ENCODE results near the gene LOXL4.

LOXL4 gene

DNA sequence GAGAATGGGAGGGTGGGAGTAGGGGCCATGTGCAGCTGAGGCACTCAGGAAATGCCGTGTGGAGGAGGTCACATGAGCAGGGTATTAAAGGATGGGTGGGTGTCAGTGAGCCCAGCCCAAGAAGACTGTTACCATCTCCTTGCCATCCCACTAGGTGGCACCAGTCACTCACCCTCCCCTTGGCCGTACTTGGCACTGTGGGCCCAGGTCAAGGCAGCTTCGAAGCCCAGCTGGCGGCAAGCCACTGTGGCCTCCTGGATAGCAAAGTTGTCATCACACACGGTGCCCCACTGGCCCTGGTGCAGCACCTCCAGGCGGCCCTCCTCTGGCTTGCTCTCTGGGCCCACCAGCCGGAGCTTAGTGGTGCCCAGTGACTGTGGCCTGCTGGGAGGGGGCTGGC is 5.4 kb downstream of the LOXL4 start:
- no peak for DNase-seq

DNA sequence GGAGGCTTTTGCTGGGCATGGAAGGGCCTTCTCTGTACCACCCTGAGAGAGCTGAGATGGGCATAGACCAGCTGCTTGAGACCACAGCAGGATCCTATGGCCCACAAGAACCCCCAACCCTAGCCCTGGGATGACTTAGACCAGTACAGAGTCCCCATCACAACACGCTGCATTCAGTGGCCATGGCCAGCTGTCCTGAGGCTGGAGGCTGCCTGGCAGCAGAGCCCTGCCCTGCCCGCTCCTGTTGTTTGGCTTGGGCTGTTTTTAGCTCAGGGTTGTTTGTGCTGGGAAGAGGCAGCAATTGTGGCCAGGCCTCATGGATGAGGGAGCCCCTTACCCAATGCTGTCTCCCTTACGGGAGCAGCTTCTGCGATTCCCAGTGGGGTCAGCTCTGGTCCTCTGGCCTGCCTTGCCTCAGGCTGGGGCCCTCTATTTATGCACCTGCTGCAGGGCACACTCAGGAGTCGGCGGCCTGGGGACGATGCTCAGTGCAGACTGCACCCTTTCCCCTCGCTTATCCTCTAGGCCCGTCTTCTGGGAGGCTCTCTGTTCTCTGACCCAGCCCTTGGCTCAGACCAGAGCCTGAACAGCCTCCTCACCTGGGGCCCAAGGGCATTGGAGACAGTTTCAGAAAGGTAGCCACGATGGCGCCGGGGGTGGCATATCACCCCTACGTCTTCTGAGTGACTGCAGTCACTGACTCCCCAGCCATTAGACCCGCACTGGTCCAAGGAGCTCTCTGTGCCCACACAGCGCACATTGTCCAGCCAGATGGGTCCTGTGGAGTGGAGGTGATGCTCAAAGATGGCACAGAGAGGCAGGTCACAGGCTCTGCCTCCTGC is 6.3 kb downstream of the LOXL4 start:
- no peak for DNase-seq

DNA sequence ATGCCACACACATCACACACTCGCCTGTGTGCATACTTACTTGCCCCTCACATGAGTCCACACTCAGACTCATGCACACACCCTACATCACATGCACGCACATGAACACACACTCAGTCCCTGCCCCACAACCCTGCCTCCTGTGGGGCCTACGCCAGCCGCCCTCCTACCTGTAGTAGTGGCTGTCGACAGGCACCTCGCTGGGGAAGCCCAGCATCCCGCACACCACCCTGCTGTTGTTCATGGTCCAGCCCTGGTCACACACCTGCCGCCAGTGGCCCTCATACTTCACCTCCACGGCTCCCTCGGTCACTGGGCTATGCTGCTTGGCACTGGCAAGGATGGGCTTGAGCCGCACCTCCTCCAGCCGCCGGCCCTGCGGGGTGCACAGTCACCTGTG is 7.2 kb downstream of the LOXL4 start:
- no peak for DNase-seq

DNA sequence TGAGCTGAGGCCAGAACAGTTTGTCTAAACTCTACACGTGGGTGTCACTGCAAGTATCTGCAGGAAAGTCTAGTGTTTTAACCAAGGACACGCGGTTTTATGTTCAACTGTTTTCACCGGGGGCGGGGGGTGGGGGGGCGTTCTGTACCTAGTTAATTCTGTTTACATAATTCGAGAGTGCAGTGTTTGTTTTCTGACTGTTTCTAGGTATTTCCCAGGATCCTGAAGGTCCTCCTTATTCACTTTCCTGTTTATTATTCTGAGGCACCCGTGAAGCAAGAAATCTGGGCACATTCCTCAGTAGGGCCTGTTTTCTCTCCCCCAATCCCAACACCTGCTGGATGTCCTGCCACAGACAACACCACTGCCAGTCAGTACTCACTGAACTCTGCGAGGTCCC is 7.6 kb downstream of the LOXL4 start:
- no peak for DNase-seq

DNA sequence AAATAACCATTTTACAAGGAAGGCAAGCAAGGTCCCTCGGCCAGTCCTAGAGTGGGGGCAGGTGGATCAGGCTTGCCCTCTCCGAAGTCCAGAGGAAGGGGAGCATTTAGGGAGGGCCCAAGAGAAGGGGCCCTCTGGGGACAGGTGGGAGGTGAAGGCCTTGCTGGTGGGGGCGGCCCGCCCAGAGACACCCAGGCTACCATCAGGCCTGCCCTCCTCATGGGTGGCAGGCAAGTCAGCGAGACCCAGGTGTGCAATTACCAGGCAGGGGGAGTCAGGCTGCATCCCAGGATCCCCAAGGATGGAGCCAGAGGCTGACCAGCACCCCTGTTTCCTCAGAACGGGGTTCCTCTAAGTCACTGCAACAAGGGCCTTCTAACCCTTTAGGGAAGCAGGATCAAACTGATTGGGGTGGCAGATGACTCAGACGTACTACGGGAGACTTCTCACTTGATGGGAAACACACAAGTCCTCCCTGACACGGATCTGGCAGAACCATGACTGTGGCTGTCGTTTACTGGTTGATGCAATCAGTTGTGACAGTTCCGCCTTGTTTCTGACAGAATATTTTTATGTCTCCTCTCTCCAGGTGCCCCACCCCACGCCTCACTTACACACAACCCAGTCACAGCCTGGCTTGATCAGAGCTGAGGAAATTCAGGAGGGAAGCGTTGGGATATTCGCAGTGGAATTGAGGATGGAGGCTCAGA is 8.2 kb downstream of the LOXL4 start:
- DNase-seq: no peak

DNA sequence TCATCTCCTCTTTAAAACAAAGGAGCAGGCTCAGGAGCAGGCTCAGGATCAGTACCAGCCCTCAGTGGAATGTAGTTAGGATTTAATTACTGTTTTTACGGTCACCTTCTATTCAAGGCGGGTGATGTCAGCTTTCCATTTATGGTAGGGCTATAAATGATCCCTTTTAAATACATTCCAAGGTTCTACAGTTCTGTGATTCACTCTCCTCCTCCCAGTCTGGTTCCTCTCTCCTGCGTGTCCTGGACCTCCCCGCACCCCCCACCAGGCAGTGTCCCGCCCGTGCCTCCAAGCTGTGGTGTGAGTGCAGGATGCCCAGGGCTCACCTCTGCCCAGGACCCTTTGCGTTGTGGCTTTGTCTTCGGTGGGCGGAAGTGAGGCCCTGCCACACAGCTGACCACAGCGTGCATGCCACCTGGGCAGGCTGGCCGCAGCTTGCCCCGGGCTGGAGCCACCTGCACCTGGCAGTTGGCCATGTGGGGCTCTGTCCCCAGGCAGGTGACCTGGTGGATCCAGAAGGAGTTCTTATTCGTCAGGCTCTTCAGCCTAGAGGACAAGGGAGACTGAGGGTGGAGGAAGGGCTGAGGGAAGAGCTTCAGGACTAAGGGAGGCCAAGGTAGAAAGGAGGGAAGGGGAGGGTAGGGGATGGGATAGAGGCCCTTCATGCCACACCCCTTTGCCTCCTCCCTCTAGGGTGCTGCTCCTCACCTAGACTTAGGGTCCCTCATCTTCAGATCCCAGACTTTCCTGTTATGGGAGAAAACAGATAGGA is 9.1 kb downstream of the LOXL4 start:
- no peak for DNase-seq

DNA sequence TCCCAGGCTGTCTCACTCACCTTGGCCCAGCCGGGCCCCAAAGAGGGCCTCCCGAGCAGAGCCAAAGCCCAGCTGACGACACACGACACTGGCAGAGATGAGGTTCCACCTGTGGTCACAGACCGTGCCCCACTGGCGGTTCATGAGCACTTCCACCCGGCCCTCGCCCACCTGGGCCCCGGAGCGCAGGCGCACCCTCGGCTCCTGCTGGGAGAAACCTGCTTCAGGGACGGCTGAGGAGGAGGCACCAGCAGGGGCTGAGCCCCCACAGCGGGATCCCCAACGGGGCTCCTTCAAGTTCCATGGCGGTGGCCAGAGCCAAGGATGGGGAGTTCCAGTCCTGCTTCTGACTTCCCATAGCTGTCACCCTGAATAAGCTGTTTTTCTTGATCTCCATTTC is 10.0 kb downstream of the LOXL4 start:
- no peak for DNase-seq

DNA sequence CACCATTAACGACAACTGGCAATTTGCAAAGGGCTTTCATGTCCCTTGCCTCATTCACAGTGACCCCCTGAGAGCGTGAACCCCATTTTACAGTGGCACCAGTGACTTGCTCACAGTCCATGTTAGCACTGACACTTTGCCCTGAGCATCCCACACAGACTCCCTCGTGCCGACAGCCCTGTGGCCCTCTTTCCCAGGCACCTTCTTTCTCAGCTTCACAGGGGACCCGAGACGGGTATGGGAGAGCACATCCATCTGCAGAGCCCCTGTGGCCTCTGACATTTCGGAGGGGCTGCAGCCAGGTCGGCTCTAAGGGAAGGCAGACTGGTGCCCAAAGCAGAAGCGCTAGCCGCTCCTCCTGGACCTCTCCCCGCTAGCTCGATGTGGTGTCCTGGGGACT is 10.8 kb downstream of the LOXL4 start:
- no peak for DNase-seq

DNA sequence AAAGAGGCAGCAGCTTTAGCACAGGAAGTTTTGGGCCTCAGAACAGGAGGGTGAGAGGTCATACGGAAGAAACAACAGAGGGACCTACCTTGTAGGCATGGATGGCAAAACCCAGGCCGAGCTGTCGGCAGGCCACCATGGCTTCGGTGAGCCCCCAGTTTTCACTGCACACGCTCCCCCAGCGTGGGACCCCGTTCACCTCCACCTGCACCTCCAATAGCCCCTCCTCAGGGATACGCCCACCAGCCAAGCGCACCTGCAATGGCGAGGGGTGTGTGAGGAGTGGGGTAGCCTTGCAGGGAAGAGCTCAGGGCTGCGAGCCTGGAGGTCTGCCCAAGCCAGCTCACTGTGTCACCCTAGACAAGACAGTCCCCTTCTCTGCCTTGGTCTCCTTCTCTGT is 11.3 kb downstream of the LOXL4 start:
- DNase-seq: no peak

DNA sequence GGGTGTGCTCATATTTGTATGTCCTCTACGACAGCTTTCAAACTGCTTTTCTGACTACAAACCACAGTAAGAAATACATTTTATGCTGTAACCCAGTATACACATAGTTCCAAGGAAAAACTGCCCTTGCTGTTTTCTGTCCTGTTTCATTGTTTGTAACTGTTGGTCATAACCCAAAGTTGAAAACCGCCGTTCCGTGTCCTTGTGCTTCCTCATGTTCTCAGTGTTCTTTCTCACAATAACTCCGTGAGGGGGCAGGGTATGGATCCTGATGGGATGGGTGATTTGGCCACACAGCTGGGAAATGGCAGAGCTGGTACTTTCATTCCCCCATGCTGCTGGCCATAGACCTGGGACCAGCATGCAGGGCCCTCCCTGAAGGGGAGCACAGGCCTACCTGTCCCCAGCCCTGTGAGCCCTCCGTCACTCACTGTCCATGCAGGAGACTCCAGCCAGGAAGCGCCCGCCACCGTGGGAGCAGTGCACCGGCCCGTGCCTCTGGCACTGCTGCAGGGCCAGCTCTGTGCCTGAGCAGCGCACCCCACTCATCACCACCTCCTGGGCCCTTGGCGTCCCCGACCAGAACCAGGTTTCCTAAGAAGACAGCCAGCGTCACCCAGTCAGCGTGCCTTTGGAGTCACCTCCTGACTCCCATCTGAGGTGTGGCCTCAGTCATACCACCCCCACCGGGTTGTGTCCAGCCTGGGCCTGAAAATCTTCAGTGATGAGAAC is 12.7 kb downstream of the LOXL4 start:
- DNase-seq: no peak

DNA sequence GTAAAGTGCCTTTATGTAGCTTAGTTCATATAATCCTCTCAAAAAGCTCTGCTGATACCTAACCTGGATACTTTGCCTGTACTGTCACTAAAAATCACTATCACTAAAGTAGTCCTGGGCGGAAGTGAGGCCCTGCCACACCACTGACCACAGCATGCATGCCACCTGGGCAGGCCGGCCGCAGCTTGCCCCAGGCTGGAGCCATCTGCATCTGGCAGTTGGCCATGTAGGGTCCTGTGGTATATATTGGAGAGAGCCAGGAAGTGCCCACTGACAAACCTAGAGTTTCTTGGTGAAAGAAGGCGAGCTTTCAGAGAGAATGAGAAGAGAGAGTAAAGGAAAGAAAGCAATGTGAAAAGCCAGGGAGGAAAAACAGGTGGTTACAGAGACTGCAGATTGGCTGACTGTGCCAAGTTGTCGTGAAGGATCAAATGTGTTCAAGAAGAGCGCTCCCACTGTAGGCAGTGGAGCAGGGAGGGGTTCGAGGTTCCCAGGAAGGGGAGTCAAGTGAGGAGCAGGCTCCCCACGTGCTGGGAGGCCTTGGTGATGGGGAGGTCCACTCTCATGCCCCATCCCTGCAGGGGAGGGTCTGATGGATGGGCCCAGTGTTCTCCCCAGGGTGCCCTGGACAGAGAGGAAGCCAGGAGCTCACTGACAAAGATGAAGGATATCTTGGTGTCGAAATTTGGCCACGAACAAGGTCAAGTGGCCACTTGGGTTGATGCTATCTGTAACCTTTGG is 13.6 kb downstream of the LOXL4 start:
- DNase-seq: no peak

DNA sequence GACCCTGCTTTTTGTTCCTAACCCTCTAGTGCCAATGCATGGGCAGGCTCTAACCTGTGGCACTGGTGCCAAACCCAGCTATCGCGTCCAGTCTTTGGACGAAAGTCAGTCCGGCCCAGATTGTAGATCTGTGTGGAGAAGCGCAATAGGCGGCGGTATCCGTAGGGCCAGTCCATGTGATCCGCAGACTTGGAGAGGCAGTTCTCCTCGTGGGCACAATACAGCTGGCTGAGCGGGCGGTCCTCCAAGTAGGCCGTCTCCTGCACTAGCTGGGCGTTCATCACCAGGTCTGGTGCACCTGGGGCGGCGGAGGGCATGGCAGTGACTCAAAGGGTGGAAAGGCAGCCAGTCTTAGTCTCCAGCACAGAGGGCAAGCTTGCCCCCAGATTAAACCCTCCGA is 14.5 kb downstream of the LOXL4 start:
- DNase-seq: no peak

DNA sequence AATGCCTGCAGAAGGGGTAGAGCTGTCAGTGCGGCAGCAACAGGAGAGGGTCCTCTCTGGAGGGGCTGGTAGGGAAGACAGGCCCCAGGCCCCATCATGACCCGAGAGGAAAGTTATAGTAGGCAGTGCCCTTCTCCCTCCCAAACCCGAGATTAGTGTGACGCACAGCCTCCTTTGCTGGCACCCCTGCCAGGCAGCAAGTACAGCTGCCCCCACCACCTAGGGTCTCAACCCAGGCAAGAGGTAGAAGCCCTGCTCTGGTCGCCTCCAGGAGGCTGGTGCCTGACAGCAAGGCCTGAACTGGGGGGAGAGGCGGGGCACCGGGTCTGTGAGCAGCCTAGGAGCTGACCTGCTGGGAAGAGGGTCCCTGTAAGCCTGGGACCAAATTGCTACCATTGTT is 15.5 kb downstream of the LOXL4 start:
- DNase-seq: no peak

DNA sequence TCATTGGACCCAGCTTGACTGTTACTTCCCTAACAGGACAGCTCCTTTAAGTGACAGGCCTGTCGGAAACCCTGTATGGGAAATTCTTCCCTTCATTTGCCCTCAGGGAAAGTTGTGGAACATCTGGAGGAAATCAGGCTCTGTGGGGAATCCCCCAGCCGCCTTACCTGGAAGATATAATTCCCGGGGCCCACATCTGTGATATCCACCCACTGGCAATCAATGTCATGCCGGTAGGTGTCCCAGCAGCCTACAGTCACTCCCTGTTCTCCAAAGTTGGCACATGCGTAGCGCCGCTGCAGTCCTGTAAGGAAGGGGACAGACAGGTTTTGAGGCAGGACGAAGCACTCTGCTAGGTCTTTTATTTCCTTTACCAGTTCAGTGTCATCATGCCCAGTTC is 16.6 kb downstream of the LOXL4 start:
- DNase-seq: no peak

DNA sequence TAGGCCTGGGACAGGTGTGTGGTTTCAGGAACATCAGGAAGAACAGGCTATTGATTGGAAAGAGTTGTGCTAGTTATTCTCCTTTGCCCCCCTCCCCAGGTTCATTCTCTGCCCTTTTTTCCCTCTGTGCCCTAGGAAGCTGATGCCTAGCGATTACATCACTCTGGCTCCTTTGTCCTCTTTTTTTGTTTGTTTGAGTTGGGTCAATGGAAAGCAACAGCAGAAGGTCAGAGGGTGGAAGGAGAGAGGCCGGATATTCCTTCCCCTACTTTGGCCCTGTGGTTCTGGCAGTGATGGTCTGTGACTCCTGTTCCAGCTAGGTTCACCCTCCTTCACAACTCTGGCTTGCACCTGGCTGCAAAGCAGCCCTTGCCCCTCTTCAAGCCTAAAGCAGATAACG is 18.9 kb downstream of the LOXL4 start:
- no peak for DNase-seq

DNA sequence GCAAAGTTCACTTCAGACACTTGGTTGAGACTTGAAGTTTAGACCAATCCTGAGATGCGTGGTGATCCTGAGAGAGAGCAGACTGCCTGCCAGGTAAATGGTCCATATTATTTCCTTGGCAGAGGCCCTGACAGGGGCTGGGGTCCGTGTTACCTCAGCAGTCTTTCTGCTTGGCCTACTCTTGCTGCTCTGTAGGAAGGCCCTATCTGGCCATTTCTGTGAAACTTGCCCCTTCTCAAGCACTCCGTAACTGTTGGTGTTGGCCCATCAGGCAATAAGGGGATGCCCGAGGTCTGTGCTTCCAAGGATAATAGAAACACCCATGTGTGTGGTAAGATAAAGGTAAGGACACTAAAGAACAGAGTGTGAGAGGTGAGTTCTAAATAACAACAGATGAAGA is 20.0 kb downstream of the LOXL4 start:
- DNase-seq: no peak

DNA sequence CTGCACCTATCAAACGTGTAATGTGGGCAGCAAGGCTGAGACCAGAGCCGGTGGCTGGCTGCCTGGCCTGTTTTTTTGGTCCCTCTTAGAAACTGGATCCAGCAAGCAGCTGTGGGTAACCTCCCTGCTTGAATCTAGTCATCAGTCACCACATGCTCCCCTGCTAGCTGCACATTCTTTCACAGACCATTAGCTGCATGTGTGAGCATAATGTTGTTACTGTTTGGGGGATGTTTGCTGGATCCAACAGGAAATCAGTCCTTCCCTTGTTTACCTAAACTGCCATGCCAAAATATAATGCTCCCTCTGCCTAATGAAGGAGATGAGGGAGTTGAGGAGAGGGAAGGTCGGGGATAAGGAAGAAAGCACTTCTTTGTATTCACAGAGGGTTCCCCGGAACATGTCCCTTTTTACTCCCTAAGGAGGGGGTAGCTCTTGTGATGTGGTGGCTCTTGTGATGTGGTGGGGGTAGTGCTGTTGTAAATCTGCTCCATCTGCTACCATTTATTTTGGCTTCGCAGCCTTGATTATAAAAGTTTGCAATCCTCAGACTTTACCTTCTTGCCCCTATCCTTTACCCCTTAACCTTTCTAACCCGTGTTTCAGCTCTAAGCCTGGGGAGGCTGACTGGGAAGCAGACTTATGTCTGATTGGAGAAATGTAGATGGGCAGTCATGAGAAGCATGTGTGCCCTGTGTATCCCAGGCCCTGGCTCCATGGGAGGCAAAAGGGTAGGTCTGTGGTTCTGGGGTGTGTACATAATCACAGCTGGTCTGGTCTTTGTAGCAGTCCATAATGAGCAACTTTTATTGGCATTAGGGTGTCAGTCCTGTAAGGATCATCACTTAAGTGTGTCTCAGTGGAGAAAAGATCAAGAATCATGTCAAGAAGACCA is 20.8 kb downstream of the LOXL4 start:
- DNase-seq: no peak

DNA sequence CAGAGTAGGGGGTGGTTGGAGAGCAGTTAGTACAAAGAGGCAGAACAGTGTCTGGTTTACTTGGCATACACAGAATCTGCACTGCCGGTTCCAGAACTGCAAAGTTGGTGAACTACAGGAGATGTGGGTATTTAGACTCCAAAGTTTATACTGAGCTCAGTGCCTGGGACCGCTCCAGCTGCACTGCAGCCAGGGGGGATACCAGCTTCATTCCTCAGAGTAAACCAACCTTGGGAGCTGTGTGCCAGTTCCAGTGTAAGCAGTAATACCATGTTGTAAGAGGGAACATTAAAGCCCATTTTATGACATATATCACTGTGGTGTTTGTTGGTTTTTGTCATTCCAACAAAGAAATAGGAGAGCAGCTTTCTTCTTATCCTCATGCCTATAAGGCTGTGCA is 23.4 kb downstream of the LOXL4 start:
- no peak for DNase-seq

DNA sequence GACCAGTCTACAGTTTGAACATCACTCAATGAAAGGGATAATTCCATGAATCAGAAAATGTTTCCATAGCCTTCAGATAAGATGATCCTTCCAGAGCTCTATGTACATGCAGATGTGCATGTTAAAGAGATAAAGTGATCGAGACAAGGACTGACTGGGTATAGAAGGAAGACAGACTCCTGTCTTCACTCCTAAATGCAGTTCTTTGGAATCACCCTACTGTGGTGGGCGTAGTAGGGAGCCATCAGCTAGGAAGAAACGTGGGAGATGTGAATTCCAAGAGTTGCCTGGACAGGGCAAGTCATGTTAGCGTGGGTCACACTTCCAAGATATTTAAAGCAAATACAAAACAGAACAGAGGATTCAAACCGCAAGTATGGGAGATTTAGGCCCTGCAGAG is 23.9 kb downstream of the LOXL4 start:
- no peak for DNase-seq

DNA sequence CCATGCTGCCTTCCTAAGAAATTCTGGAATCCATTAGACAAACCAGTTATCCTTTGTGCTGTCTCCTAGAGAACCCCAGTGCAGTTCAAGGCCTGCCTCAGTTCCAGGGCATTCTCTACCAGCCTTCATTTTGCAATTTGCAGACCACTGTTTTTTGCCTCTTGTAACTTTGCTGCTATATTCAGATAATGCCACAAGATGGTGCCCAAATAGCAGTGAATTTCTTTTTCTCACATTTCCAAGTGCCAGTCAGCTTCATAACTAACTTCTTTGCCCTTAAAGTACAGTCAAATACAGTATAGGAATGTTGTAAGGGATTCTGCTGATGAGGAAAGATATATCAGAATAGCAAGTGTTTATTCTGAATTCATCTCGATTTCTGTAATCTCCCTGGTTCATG is 25.2 kb downstream of the LOXL4 start:
- no peak for DNase-seq

DNA sequence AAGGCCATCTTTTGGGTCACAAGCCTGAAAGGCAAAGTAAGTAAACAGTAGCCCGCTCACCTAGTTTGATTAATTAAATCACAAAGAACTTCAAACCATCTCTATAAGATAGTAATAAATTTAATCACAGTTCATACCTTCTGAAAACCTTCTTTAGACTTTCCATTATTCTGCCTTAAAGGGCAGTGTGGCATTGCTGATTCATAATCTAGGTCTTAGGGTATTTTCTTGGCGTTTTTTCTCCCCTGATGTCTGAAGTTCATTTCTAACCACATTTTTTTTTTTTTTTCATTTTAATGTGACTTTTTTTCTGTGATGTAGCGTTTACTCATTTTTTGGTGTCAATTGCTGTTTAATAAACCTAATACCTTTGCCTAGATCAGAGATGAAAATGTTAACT is 27.5 kb downstream of the LOXL4 start:
- no peak for DNase-seq
